Measurements from ENCODE around the gene CD7. TPM values are rescaled to one million over a fixed set of nuclear protein-coding genes. Genes with fewer than 3 reads are reported as not detected.

The CD7 gene
- total RNA-seq, 1 donor from 2014 or later, result 0.47 TPM

- peaks cover 18% of the 10 kb centered on the region for H3K4me1 ChIP-seq
- H3K9me3 ChIP-seq (replicated peaks), result no peaks in the 10 kb centered on the region
- H3K36me3 ChIP-seq, result no peaks in the 10 kb centered on the region
- no peaks in the 10 kb centered on the region for H3K27me3 ChIP-seq (ENCODE audit: low read depth)
- TF ChIP-seq CTCF (IDR thresholded peaks at IDR 0.05; ENCODE audit: borderline replicate concordance), result no peak
- intact Hi-C loops (cut with micrococcal nuclease), result no loop called here
- no peak overlapping the region for H3K4me3 ChIP-seq
- no peak overlapping the region for H3K27ac ChIP-seq (replicated peaks)
- no peak for DNase-seq
Observed at GRCh38 chr17:82278308-82278707, 39.1 kb downstream of the CD7 start.

DNA sequence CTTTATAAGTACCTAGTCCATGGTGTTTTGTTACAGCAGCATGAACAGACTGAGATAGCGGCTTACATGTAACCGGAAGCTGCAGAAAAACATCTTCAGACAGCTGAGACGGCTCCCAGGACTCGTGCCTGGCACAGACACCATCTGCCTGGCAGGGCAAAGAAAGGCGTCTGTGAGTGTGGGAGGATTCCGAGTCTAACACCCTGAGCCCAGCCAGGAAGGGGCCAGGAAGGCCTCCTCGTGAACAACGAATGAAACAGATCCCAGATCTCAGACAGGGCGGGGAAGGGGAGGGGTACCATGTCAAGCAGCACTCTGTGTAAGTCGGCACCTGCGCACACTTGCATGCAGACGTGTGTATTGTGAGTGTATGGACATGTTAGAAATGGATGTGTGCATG, 39.6 kb downstream of the CD7 start:
- intact Hi-C loops (cut with micrococcal nuclease), result no loop called here
- no peaks in the 10 kb centered on the region for H3K9me3 ChIP-seq (replicated peaks)
- no peak for DNase-seq
- H3K27me3 ChIP-seq (ENCODE audit: low read depth), result no peaks in the 10 kb centered on the region
- no peak for TF ChIP-seq CTCF (IDR thresholded peaks at IDR 0.05; ENCODE audit: borderline replicate concordance)
- H3K36me3 ChIP-seq, result no peaks in the 10 kb centered on the region
- no peak overlapping the region for H3K27ac ChIP-seq (replicated peaks)
- H3K4me3 ChIP-seq, result no peak overlapping the region
- peaks cover 19% of the 10 kb centered on the region for H3K4me1 ChIP-seq

DNA sequence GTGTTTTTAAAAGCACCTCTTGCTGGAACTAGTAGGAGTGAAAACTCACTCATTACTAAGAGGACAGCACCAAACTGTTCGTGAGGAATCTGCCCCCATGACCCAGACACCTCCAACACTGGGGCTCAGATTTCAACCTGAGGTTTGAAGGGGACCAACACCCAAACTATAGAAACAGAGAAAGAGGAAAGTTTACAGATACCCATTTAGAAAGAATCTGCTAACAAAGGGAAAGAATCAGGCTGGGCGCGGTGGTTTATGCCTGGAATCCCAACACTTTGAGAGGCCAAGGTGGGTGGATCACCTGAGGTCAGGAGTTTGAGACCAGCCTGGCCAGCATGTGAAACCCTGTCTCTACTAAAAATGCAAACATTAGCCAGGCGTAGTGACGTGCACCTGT, 40.5 kb downstream of the CD7 start:
- no peak for TF ChIP-seq CTCF (IDR thresholded peaks at IDR 0.05; ENCODE audit: borderline replicate concordance)
- Histone ChIP-seq H3K9me3 (replicated peaks) (no peaks in the 10 kb centered on the region), H3K4me1 (peaks cover 26% of the 10 kb centered on the region), H3K4me3 (no peak overlapping the region), H3K27ac (replicated peaks) (no peak overlapping the region), H3K36me3 (peaks cover 3% of the 10 kb centered on the region), H3K27me3 (ENCODE audit: low read depth) (no peaks in the 10 kb centered on the region)
- no peak for DNase-seq
- intact Hi-C loops (cut with micrococcal nuclease), result no loop called here

DNA sequence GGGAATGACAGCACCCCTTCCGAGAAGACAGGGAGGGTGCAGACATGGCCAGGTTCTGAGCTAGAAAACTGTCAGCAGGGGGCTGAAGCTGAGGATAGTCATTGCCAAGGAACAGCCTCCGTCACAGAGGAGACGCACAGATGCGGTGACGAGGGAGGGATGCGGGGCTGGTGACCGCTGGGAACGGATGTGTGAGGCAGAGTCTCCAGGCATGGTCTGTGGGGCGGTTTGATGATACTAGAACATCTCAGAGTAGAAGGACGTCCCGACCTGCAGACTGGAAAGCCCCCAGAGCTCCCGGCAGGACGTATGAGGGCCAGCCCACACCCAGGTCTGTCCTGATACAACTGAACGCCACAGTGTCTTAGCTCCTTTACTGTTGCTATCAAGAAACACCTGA, 42.1 kb downstream of the CD7 start:
- intact Hi-C loops (cut with micrococcal nuclease), result no loop called here

DNA sequence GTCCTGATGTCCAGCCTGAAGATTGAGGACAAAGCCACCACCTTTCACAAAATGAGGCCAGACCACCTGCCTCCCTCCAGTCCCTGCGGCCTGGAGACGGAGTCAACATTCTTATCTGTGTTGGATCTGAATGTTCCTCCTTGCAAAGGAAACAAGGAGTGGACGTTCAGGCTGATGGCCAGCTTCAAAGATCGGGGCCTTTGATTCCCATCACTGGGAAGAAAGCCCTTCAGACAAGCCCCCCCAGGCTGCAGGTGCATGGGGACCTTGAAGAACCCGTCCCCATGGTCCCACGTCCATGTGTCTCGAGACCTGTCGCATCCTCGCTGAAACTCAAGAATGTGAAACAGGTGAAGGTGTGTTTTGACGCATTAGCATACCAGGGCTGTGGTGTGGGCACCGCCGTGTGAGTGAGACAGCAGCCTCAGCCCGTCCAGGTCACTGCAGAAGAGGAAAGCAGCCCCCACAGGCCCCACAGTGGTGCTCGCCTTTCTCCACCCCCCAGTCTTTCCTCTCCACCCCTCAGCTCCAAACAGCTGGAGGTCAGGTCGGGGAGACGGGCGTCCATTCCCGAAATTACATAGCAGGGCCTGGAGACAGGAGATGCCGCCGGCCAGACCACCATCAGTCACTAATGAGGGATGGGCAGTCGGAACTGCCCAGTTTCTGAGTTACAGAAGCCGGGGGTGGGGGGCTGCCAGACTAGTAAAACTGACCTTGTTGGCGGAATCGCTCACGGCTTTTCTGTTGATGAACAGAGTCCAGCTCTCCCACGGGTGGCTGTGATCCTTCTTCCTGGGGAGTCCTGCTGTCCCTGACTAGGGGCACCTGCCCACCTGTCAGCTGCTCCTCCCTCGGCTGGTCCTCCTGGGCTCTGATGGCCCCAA, 43.0 kb downstream of the CD7 start:
- Histone ChIP-seq H3K27ac (replicated peaks) (peak overlapping the region; percentile 98), H3K9me3 (replicated peaks) (no peaks in the 10 kb centered on the region), H3K36me3 (peaks cover 21% of the 10 kb centered on the region), H3K4me3 (peak overlapping the region; percentile 98), H3K4me1 (peaks cover 52% of the 10 kb centered on the region), H3K27me3 (ENCODE audit: low read depth) (no peaks in the 10 kb centered on the region)
- no peak for DNase-seq
- intact Hi-C loops (cut with micrococcal nuclease), result no loop called here
- no peak for TF ChIP-seq CTCF (IDR thresholded peaks at IDR 0.05; ENCODE audit: borderline replicate concordance)

More for the DNA sequence above, 42.1 kb downstream of the CD7 start:
- Histone ChIP-seq H3K27me3 (ENCODE audit: low read depth) (no peaks in the 10 kb centered on the region), H3K4me1 (peaks cover 42% of the 10 kb centered on the region), H3K27ac (replicated peaks) (no peak overlapping the region), H3K36me3 (peaks cover 19% of the 10 kb centered on the region), H3K9me3 (replicated peaks) (no peaks in the 10 kb centered on the region), H3K4me3 (no peak overlapping the region)
- DNase-seq, result no peak
- no peak for TF ChIP-seq CTCF (IDR thresholded peaks at IDR 0.05; ENCODE audit: borderline replicate concordance)

All from left ventricle myocardium inferior (tissue), 1 donor.